HCT116 (cell line): ENCODE data around the gene FIP1L1. TPM values are rescaled to one million over a fixed set of nuclear protein-coding genes. Genes with fewer than 3 reads are reported as not detected.

Source experiments
- ATAC-seq: fragments of 200-7000 bp; cut with Tn5 transposase; 2 replicates; pipeline ENCODE4 v1.9.1; 2020; ENCODE audit warnings: mild to moderate bottlenecking, moderate library complexity
- BruUV-seq: library from RNA; stranded (reverse); fragments of 400-500 nt; replicated peaks from 2 replicates; lab custom pipeline; 2021; lab: Mats Ljungman, UMichigan
- CTCF ChIA-PET: fragments of 300-600 bp; sonication (Branson Sonifier 250); formaldehyde crosslinking; loops from one replicate; lab custom pipeline; 2021; ENCODE audit warnings: antibody characterized with exemption; lab: Charles Lee
- POLR2A ChIA-PET: fragments of 300-600, 350-600 bp; sonication (Branson Sonifier 250); formaldehyde crosslinking; loops from one replicate; lab custom pipeline; 2021; ENCODE audit warnings: antibody characterized with exemption; lab: Charles Lee
- RAD21 ChIA-PET, 2 experiments: fragments of 300-600 bp; sonication (Branson Sonifier 250); formaldehyde crosslinking; loops; one replicate each; lab custom pipeline; 2023; ENCODE audit warnings: low total read pairs in 2 of 2; ENCODE audit not compliant: uncharacterized antibody in 2 of 2, unreplicated experiment in 2 of 2, low non-redundant PET in 1 of 2; lab: Charles Lee
- DNase-seq: peaks from one replicate; pipeline ENCODE4 v3.0.0-alpha.2; 2010; ENCODE audit warnings: low read depth, low spot score
- H2AFZ ChIP-seq: fragments of 200-600 bp; shearing (Covaris generic), sonication (generic); 2 replicates; pipeline ENCODE4 v1.6.1; 2017; ENCODE audit warnings: low read depth, mixed run types, mixed read lengths, antibody characterized with exemption, low read length; ENCODE audit not compliant: poor library complexity, severe bottlenecking
- H3K27ac ChIP-seq: 2 replicates; pipeline ENCODE4 v1.5.1; 2012; ENCODE audit warnings: low read depth, low read length
- H3K27me3 ChIP-seq: fragments of 200-600 bp; sonication (generic); 2 replicates; pipeline ENCODE4 v1.6.1; 2016; ENCODE audit warnings: mixed run types, low read length, mixed read lengths; ENCODE audit not compliant: insufficient read depth
- H3K36me3 ChIP-seq, 2 experiments: fragments of 200-500 bp in 1 of 2; fragments of 200-600 bp in 1 of 2; sonication (Bioruptor generic) in 1 of 2; sonication (generic) in 1 of 2; 2 replicates each; pipeline versions ENCODE4 v1.5.1 to v1.6.1; 2014 to 2016; ENCODE audit warnings: low read length in 2 of 2, inconsistent platforms in 1 of 2, mixed read lengths in 1 of 2, mixed run types in 1 of 2; ENCODE audit not compliant: insufficient read depth in 2 of 2, control insufficient read depth in 1 of 2
- H3K4me1 ChIP-seq, 2 experiments: fragments of 200-600 bp in 1 of 2; sonication (generic) in 1 of 2; 2 replicates each; pipeline versions ENCODE4 v1.5.1 to v1.6.1; 2012 to 2017; ENCODE audit warnings: low read length in 2 of 2, inconsistent platforms in 1 of 2, mild to moderate bottlenecking in 1 of 2, mixed read lengths in 1 of 2, mixed run types in 1 of 2, moderate library complexity in 1 of 2; ENCODE audit not compliant: insufficient read depth in 2 of 2, control insufficient read depth in 1 of 2
- H3K4me2 ChIP-seq: fragments of 200-600 bp; sonication (generic); 2 replicates; pipeline ENCODE4 v1.6.1; 2017; ENCODE audit warnings: mixed run types, low read length, mixed read lengths
- H3K4me3 ChIP-seq, 2 experiments: fragments of 200-600 bp in 1 of 2; sonication (generic) in 1 of 2; replicated peaks in 1 of 2; 2 replicates each; pipeline ENCODE4 v1.5.1; 2011 to 2016; ENCODE audit warnings: low read length in 2 of 2, control low read depth in 1 of 2, low read depth in 1 of 2, mild to moderate bottlenecking in 1 of 2, mixed read lengths in 1 of 2, mixed run types in 1 of 2
- H3K79me2 ChIP-seq: fragments of 200-600 bp; sonication (generic); 2 replicates; pipeline ENCODE4 v1.6.1; 2017; ENCODE audit warnings: mild to moderate bottlenecking, mixed run types, low read length, moderate library complexity, mixed read lengths; ENCODE audit not compliant: insufficient read depth
- H3K9ac ChIP-seq: fragments of 200-600 bp; sonication (generic); 2 replicates; pipeline ENCODE4 v1.6.1; 2016; ENCODE audit warnings: low read length, mixed read lengths
- H3K9me2 ChIP-seq: fragments of 200-600 bp; sonication (generic), shearing (Covaris generic); 2 replicates; pipeline ENCODE4 v1.6.1; 2017; ENCODE audit warnings: mixed run types, mild to moderate bottlenecking, moderate library complexity; ENCODE audit not compliant: insufficient read depth
- H3K9me3 ChIP-seq, 2 experiments: fragments of 200-500 bp in 1 of 2; fragments of 200-600 bp in 1 of 2; sonication (Bioruptor generic) in 1 of 2; sonication (generic) in 1 of 2; 2 replicates each; pipeline ENCODE4 v1.6.1; 2014 to 2017; ENCODE audit warnings: low read length in 2 of 2, mixed read lengths in 2 of 2, inconsistent platforms in 1 of 2, low read depth in 1 of 2, mild to moderate bottlenecking in 1 of 2, mixed run types in 1 of 2, moderate library complexity in 1 of 2; ENCODE audit not compliant: control insufficient read depth in 1 of 2, insufficient read depth in 1 of 2
- H4K20me1 ChIP-seq: fragments of 200-600 bp; sonication (generic), shearing (Covaris generic); 2 replicates; pipeline ENCODE4 v1.6.1; 2017; ENCODE audit warnings: mixed run types, mild to moderate bottlenecking, moderate library complexity; ENCODE audit not compliant: insufficient read depth
- CBX3 ChIP-seq: IDR thresholded peaks from 2 replicates; pipeline ENCODE4 v1.6.1; 2012; ENCODE audit warnings: low read depth
- CTCF ChIP-seq, 3 experiments: fragments of 200-600 bp in 1 of 3; sonication (generic) in 1 of 3; IDR thresholded peaks in 2 of 3; conservative IDR thresholded peaks in 1 of 3; 2 replicates each; pipeline ENCODE4 v1.5.1; 2012 to 2017; ENCODE audit warnings: low read depth in 2 of 3, low read length in 2 of 3, antibody characterized with exemption in 1 of 3, borderline replicate concordance in 1 of 3, control low read depth in 1 of 3, mild to moderate bottlenecking in 1 of 3, mixed read lengths in 1 of 3, mixed run types in 1 of 3, moderate library complexity in 1 of 3; ENCODE audit not compliant: insufficient read depth in 1 of 3
- ELF1 ChIP-seq: IDR thresholded peaks from 2 replicates; pipeline ENCODE4 v1.6.1; 2012; ENCODE audit warnings: low read depth, borderline replicate concordance
- FOSL1 ChIP-seq: IDR thresholded peaks from 2 replicates; pipeline ENCODE4 v1.6.1; 2012; ENCODE audit warnings: low read depth
- MAX ChIP-seq: IDR thresholded peaks from 2 replicates; pipeline ENCODE4 v1.6.1; 2012
- POLR2A ChIP-seq: IDR thresholded peaks from 2 replicates; pipeline ENCODE4 v1.7.0; 2011; ENCODE audit warnings: borderline replicate concordance; ENCODE audit not compliant: insufficient read depth, insufficient read length; ENCODE audit errors: extremely low read depth
- RAD21 ChIP-seq: IDR thresholded peaks from 2 replicates; pipeline ENCODE4 v1.6.1; 2012; ENCODE audit warnings: low read depth, mild to moderate bottlenecking
- REST ChIP-seq: IDR thresholded peaks from 2 replicates; pipeline ENCODE4 v1.6.1; 2012; ENCODE audit warnings: low read depth
- SIN3A ChIP-seq: IDR thresholded peaks from 2 replicates; pipeline ENCODE4 v1.6.1; 2012; ENCODE audit warnings: low read depth
- SP1 ChIP-seq: IDR thresholded peaks from 2 replicates; pipeline ENCODE4 v1.6.1; 2012; ENCODE audit warnings: low read depth
- TCF7L2 ChIP-seq: IDR thresholded peaks from 2 replicates; pipeline ENCODE4 v1.7.0; 2011; ENCODE audit warnings: borderline replicate concordance, inconsistent platforms; ENCODE audit not compliant: insufficient read depth, insufficient read length; ENCODE audit errors: extremely low read depth
- ZBTB33 ChIP-seq: IDR thresholded peaks from 2 replicates; pipeline ENCODE4 v1.6.1; 2011; ENCODE audit warnings: mild to moderate bottlenecking, low read length, moderate library complexity; ENCODE audit not compliant: insufficient replicate concordance; ENCODE audit errors: extremely low read depth
- ZFX ChIP-seq: fragments of 450-650 bp; IDR thresholded peaks from 2 replicates; pipeline ENCODE4 v1.6.1; 2017
- ZNF274 ChIP-seq: fragments of 200-500 bp; sonication (Bioruptor generic); IDR thresholded peaks from 2 replicates; pipeline ENCODE4 v1.6.1; 2014; ENCODE audit warnings: mild to moderate bottlenecking, low read depth, low read length, inconsistent platforms
- intact Hi-C: fragments of 100-400 bp; cut with micrococcal nuclease; formaldehyde crosslinking; loops from 2 replicates; pipeline ENCODE4 v1.10.0; 2022
- total RNA-seq: library from RNA; stranded (reverse); gene quantifications from one replicate; pipeline ENCODE4 v1.2.1, GENCODE V29; 2021; ENCODE audit not compliant: unreplicated experiment

The FIP1L1 gene
- total RNA-seq, 1 experiment from 2014 or later: 63.6 TPM

GRCh38 chr4:53453385-53453784 is 75.9 kb downstream of the FIP1L1 start:
- BruUV-seq: no TSS peak
- Histone ChIP-seq H3K27ac (no peak overlapping the region), H3K9me3 (no peaks in the 10 kb centered on the region), H3K27me3 (no peaks in the 10 kb centered on the region), H3K9ac (no peak overlapping the region), H2AFZ (no peak overlapping the region), H4K20me1 (0 out of 2 replicates have a peak, but pooled peaks cover 8% of the 10 kb centered on the region), H3K4me3 (no peak overlapping the region), H3K9me2 (no peaks in the 10 kb centered on the region), H3K4me1 (peaks cover 3 to 11% of the 10 kb centered on the region in 2 experiments), H3K36me3 (peaks cover 12 to 17% of the 10 kb centered on the region in 2 experiments; a peak in 2 of 4 replicates), H3K4me2 (no peak overlapping the region), H3K79me2 (peaks cover 23% of the 10 kb centered on the region)
- POLR2A ChIA-PET: no interaction called here
- TF ChIP-seq REST (no peak), ZBTB33 (no peak), POLR2A (no peak), TCF7L2 (no peak), RAD21 (no peak), ZFX (no peak), SP1 (no peak), CBX3 (no peak), CTCF (IDR thresholded peaks at IDR 0.05 in 2 of 3, conservative IDR thresholded peaks at IDR 0.05 in 1 of 3; ENCODE audit: borderline replicate concordance in 1 of 3, insufficient read depth in 1 of 3, low read depth in 2 of 3, low read length in 2 of 3) (no peak), MAX (no peak), FOSL1 (no peak), ZNF274 (no peak), ELF1 (no peak), SIN3A (no peak)
- DNase-seq (no peak), ATAC-seq (no peak)
- CTCF ChIA-PET: no interaction called here
- intact Hi-C loops: no loop called here
- RAD21 ChIA-PET: no interaction called here
